Breast epithelium (tissue), 3 donors: ENCODE data around the gene DPYD.

Source experiments
- CTCF ChIP-seq, 3 donors: fragments of 450-650 bp; IDR thresholded peaks; one replicate each; pipeline ENCODE4 v1.5.1; 2016 to 2017; ENCODE audit warnings: antibody characterized with exemption in 3 of 3, mild to moderate bottlenecking in 3 of 3, moderate library complexity in 3 of 3
- POLR2A ChIP-seq: fragments of 450-650 bp; IDR thresholded peaks from one replicate; pipeline ENCODE4 v1.6.1; 2016; ENCODE audit warnings: antibody characterized with exemption, mild to moderate bottlenecking, moderate library complexity
- POLR2AphosphoS5 ChIP-seq, 3 donors: sonication (generic); formaldehyde crosslinking; IDR thresholded peaks; one replicate each; pipeline ENCODE4 v1.6.1; 2017; ENCODE audit warnings: antibody characterized with exemption in 3 of 3

DNA sequence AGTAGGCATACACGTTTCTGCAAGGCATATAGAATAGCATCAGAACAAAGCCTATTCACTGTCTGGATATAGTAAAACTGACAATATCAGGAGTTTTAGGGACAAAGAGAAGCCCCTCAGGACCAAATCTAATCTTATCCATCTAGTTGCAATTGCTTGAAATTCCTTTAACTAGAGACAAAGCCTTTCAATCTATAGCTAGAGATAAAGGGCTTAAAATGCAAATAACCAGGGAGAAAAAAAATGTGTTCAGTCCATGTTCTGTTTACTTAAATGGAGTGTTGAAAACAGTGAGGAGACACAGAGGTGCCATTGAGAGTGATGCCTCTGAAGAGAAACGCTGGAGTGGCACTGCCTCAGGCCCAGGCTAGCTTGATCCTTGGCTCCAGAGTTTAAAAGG is 286.1 kb downstream of the DPYD start:
- TF ChIP-seq CTCF (IDR thresholded peaks at IDR 0.05): no peak
- no peak for TF ChIP-seq POLR2A
- no peak for TF ChIP-seq POLR2AphosphoS5 (IDR thresholded peaks at IDR 0.05)
